GM19452 (cell line): ENCODE measurements around the gene CORO7.

Source experiments
- ATAC-seq: cut with Tn5 transposase; IDR thresholded peaks from one replicate; pipeline ENCODE4 v1.9.1; 2021; ENCODE audit not compliant: unreplicated experiment

The CORO7 gene

GRCh38 chr16:4313563-4314531 is 102.5 kb downstream of the CORO7 start:
- peak; percentile 39 for ATAC-seq

- ATAC-seq, result no peak
Observed at GRCh38 chr16:4309833-4310266, 106.5 kb downstream of the CORO7 start.

GRCh38 chr16:4309102-4309832 is 107.1 kb downstream of the CORO7 start:
- ATAC-seq, result no peak

- ATAC-seq, result peak; percentile 91
Observed at GRCh38 chr16:4307215-4308037, 109.0 kb downstream of the CORO7 start.

GRCh38 chr16:4306470-4307214 is 109.8 kb downstream of the CORO7 start:
- no peak for ATAC-seq
